HepG2 (cell line): Measurements from ENCODE around the gene ZER1. TPM values are rescaled to one million over a fixed set of nuclear protein-coding genes. Genes with fewer than 3 reads are reported as not detected.

ENCODE experiments used
- FOXA1 ChIP-seq, 2 experiments: fragments of 450-650 bp in 1 of 2; sonication (generic) in 1 of 2; formaldehyde crosslinking in 1 of 2; IDR thresholded peaks; 2 replicates each; pipeline versions ENCODE4 v1.4.0 to v1.6.1; 2016 to 2020; ENCODE audit warnings: missing genetic modification reagents in 1 of 2
- FOXK1 ChIP-seq: sonication (generic); formaldehyde crosslinking; IDR thresholded peaks from 2 replicates; pipeline ENCODE4 v1.4.0; 2020; ENCODE audit warnings: low read depth, missing genetic modification reagents, borderline replicate concordance
- GMEB2 ChIP-seq: IDR thresholded peaks from 2 replicates; pipeline ENCODE4 v1.6.1; 2016; ENCODE audit warnings: missing biosample characterization, missing genetic modification reagents, low read depth
- HNF4A ChIP-seq: sonication (generic); formaldehyde crosslinking; IDR thresholded peaks from 2 replicates; pipeline ENCODE4 v1.4.0; 2020; ENCODE audit warnings: missing genetic modification reagents
- MZF1 ChIP-seq: sonication (generic); formaldehyde crosslinking; IDR thresholded peaks from 2 replicates; pipeline ENCODE4 v1.8.1; 2023; ENCODE audit warnings: mild to moderate bottlenecking, missing genetic modification reagents, borderline replicate concordance
- NR2C2 ChIP-seq: sonication (generic); formaldehyde crosslinking; IDR thresholded peaks from 2 replicates; pipeline ENCODE4 v1.4.0; 2020; ENCODE audit warnings: missing genetic modification reagents, mild to moderate bottlenecking, moderate library complexity, borderline replicate concordance
- RFXANK ChIP-seq: IDR thresholded peaks from 2 replicates; pipeline ENCODE4 v1.6.1; 2016
- ZNF572 ChIP-seq: sonication (generic); formaldehyde crosslinking; IDR thresholded peaks from 2 replicates; pipeline ENCODE4 v1.5.1; 2020; ENCODE audit warnings: mild to moderate bottlenecking, missing genetic modification reagents
- ZNF672 ChIP-seq: sonication (generic); formaldehyde crosslinking; IDR thresholded peaks from 2 replicates; pipeline ENCODE4 v1.8.1; 2022; ENCODE audit warnings: missing genetic modification reagents
- ZSCAN22 ChIP-seq: sonication (generic); formaldehyde crosslinking; IDR thresholded peaks from 2 replicates; pipeline ENCODE4 v1.4.0; 2020; ENCODE audit warnings: mild to moderate bottlenecking, missing genetic modification reagents
- ZSCAN25 ChIP-seq: sonication (generic); formaldehyde crosslinking; IDR thresholded peaks from 2 replicates; pipeline ENCODE4 v1.8.0; 2022; ENCODE audit warnings: mild to moderate bottlenecking, missing genetic modification reagents
- polyA plus RNA-seq, 8 experiments: library from polyadenylated mRNA; depleted of rRNA in 3 of 8; stranded (reverse) in 7 of 8; unstranded in 1 of 8; fragments of >200 nt; fragmentation: Illumina TruSeq in 4 of 8; extraction: Trizol in 4 of 8; gene quantifications; 2 replicates each; pipeline versions ENCODE4 v1.2.1 to v1.2.3, GENCODE V29; 2011 to 2016; ENCODE audit warnings: low read depth in 4 of 8, missing spikeins in 1 of 8, mixed read lengths in 1 of 8; ENCODE audit not compliant: insufficient read depth in 1 of 8
- total RNA-seq, 5 experiments: library from RNA; depleted of rRNA; stranded (reverse); fragments of >200 nt; fragmentation: Illumina TruSeq; extraction: Trizol; gene quantifications; 2 replicates each; pipeline ENCODE4 v1.2.3, GENCODE V29; 2016; ENCODE audit warnings: low read depth in 1 of 5
- TF ChIP-seq, protein P1 (sequence below): sonication (generic); formaldehyde crosslinking; IDR thresholded peaks from 2 replicates; pipeline ENCODE4 v1.5.1; 2020; ENCODE audit warnings: mild to moderate bottlenecking, missing genetic modification reagents, moderate library complexity

ZER1 gene
- total and polyA plus RNA-seq, 2 of the 13 experiments (the other 11 are each of a cell fraction or from before 2014, with no cell fraction given), result 7.7 to 40.0 TPM

DNA sequence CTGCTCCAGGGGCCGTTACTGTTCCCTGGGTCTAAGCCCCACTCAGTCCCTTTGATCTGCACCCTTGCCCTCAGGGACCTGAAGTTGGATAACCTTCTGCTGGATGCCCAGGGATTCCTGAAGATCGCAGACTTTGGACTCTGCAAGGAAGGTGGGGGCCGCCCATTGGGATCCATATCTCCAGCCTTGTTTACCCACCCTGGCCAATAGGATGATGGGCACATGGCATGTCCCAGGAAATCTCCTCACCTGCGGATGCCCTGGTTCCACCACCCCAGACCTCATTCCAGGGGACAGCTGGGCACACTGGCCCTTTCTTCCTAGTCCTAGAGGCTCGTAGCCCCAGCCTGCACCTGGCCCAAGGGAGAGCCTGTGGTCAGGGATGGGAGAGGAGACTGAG lies 53.3 kb downstream of the ZER1 start (continued):
- TF ChIP-seq, protein P1, sequence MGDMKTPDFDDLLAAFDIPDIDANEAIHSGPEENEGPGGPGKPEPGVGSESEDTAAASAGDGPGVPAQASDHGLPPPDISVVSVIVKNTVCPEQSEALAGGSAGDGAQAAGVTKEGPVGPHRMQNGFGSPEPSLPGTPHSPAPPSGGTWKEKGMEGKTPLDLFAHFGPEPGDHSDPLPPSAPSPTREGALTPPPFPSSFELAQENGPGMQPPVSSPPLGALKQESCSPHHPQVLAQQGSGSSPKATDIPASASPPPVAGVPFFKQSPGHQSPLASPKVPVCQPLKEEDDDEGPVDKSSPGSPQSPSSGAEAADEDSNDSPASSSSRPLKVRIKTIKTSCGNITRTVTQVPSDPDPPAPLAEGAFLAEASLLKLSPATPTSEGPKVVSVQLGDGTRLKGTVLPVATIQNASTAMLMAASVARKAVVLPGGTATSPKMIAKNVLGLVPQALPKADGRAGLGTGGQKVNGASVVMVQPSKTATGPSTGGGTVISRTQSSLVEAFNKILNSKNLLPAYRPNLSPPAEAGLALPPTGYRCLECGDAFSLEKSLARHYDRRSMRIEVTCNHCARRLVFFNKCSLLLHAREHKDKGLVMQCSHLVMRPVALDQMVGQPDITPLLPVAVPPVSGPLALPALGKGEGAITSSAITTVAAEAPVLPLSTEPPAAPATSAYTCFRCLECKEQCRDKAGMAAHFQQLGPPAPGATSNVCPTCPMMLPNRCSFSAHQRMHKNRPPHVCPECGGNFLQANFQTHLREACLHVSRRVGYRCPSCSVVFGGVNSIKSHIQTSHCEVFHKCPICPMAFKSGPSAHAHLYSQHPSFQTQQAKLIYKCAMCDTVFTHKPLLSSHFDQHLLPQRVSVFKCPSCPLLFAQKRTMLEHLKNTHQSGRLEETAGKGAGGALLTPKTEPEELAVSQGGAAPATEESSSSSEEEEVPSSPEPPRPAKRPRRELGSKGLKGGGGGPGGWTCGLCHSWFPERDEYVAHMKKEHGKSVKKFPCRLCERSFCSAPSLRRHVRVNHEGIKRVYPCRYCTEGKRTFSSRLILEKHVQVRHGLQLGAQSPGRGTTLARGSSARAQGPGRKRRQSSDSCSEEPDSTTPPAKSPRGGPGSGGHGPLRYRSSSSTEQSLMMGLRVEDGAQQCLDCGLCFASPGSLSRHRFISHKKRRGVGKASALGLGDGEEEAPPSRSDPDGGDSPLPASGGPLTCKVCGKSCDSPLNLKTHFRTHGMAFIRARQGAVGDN (CRISPR knock-in tag), result peak; percentile 15; the same call in 1 of the 2 replicates
- TF ChIP-seq RFXANK (CRISPR knock-in tag) (no peak), FOXK1 (CRISPR knock-in tag) (peak; percentile 27; the same call in 1 of the 2 replicates), GMEB2 (no peak), ZSCAN22 (CRISPR knock-in tag) (no peak), NR2C2 (CRISPR knock-in tag) (no peak), ZSCAN25 (CRISPR knock-in tag) (no peak), HNF4A (CRISPR knock-in tag) (peak; percentile 84), FOXA1 (IDR thresholded peaks at IDR 0.05) (no peak), FOXA1 (CRISPR knock-in tag; IDR thresholded peaks at IDR 0.05) (peak; percentile 71), MZF1 (CRISPR knock-in tag) (no peak), ZNF572 (no peak), ZNF672 (CRISPR knock-in tag) (no peak)
